HFFc6 (cell line): ENCODE data around the gene ACTN1. TPM values are rescaled to one million over a fixed set of nuclear protein-coding genes. Genes with fewer than 3 reads are reported as not detected.

Experiments used
- DNase-seq: peaks from one replicate; pipeline ENCODE4 v3.0.0-alpha.2; 2018
- H3K27ac Mint-ChIP-seq: 2 replicates; pipeline ENCODE4 v1.8.0; 2020; ENCODE audit warnings: mild to moderate bottlenecking, mixed read lengths
- H3K27me3 Mint-ChIP-seq: 2 replicates; pipeline ENCODE4 v1.8.0; 2021; ENCODE audit warnings: mild to moderate bottlenecking, moderate library complexity, mixed read lengths; ENCODE audit not compliant: insufficient read depth
- H3K36me3 Mint-ChIP-seq: 2 replicates; pipeline ENCODE4 v1.8.0; 2021; ENCODE audit warnings: low read depth, mixed read lengths
- H3K4me1 Mint-ChIP-seq: 2 replicates; pipeline ENCODE4 v1.8.0; 2020; ENCODE audit warnings: low read depth, mixed read lengths
- H3K4me3 Mint-ChIP-seq: 2 replicates; pipeline ENCODE4 v1.8.0; 2020; ENCODE audit warnings: mild to moderate bottlenecking, moderate library complexity, mixed read lengths
- H3K9me3 Mint-ChIP-seq: 2 replicates; pipeline ENCODE4 v1.8.0; 2020; ENCODE audit warnings: mild to moderate bottlenecking, mixed read lengths
- total RNA-seq, 6 experiments: library from RNA; stranded (reverse); fragmentation: NEBNext Ultra II Directional; extraction: Animal tissue kit (Norgen Biotek cat#: 25700); gene quantifications; 2 replicates in 1 of 6; 3 replicates in 5 of 6; pipeline ENCODE4 v1.2.3, GENCODE V29; 2021
- TF ChIP-seq, protein P1 (sequence below): fragments of 200-600 bp; sonication (generic); IDR thresholded peaks from 2 replicates; pipeline ENCODE4 v1.5.0; 2021; ENCODE audit warnings: antibody characterized with exemption, mild to moderate bottlenecking

ACTN1 gene
- total RNA-seq, 6 experiments from 2014 or later: 749 to 847 (median 825) TPM

DNA sequence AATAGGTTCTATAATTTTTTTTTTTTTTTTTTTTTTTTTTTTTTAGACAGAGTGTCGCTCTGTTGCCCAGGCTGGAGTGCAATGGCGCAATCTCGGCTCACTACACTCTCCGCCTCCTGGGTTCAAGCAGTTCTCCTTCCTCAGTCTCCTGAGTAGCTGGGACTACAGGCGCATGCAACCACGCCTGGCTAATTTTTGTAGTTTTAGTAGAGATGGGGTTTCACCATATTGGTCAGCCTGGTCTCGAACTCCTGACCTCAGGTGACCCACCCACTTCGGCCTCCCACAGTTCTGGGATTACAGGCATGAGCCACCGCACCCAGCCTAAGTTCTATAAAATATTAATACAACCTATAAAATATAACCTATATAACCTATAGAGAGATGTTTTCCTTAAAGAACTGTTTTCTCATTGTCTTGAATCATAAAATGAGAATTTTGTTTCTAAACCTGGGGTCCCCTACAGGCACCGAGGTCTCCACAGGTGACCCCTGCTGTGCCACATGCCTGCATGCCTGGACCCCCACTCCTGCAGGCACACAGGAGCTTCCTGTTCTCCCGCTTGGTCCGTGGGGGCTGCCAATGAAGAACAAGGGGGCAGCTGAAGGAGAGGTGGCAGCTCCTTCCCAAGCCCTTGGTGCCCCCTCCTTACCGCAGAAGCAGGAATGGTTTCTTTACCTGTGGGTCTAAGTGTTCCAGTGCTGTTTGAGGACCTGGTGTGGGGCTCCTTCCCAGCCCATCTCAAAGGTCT is 115.3 kb downstream of the ACTN1 start:
- H3K4me3 Mint-ChIP-seq: peak overlapping the region; percentile 36; the same call in 1 of the 2 replicates
- peaks cover 22% of the 10 kb centered on the region for H3K36me3 Mint-ChIP-seq
- peaks cover 5% of the 10 kb centered on the region; the same call in 1 of the 2 replicates for H3K4me1 Mint-ChIP-seq
- peak overlapping the region; percentile 33; the same call in 1 of the 2 replicates for H3K27ac Mint-ChIP-seq
- DNase-seq: no peak
- TF ChIP-seq, protein P1, sequence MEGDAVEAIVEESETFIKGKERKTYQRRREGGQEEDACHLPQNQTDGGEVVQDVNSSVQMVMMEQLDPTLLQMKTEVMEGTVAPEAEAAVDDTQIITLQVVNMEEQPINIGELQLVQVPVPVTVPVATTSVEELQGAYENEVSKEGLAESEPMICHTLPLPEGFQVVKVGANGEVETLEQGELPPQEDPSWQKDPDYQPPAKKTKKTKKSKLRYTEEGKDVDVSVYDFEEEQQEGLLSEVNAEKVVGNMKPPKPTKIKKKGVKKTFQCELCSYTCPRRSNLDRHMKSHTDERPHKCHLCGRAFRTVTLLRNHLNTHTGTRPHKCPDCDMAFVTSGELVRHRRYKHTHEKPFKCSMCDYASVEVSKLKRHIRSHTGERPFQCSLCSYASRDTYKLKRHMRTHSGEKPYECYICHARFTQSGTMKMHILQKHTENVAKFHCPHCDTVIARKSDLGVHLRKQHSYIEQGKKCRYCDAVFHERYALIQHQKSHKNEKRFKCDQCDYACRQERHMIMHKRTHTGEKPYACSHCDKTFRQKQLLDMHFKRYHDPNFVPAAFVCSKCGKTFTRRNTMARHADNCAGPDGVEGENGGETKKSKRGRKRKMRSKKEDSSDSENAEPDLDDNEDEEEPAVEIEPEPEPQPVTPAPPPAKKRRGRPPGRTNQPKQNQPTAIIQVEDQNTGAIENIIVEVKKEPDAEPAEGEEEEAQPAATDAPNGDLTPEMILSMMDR: no peak
- peaks cover 8% of the 10 kb centered on the region for H3K9me3 Mint-ChIP-seq
- H3K27me3 Mint-ChIP-seq: peaks cover 17% of the 10 kb centered on the region

DNA sequence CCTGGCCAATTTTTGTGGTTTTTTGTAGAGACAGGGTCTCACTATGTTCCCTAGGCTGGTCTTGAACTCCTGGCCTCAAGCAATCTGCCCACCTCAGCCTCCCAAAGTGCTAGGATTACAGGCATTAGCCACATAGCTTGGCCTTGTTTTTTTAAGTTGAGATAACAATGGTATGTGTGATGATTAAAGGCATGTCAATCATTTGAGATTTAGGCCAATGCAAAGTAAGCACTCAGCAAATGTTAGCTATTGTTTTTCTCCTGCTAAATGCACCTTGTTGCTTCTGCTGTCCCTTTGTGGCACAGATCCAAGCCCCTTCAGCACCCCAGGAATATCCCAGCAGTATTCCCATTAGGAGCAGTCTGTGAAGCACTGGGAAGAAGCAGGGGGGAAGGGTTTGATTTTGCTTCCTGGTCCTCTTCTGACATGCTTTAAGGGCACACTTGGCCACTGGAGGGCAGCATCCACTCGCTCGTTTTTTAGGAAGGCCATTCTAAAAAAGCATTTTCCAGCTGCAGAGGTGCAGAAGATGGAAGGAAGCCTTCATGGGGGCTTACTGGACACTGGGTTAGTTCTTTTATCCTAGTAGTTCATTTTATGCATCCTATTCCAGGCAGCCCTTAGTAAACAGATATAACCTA is 116.0 kb downstream of the ACTN1 start:
- H3K9me3 Mint-ChIP-seq: peaks cover 8% of the 10 kb centered on the region
- peak; percentile 74 for DNase-seq
- H3K27me3 Mint-ChIP-seq: peaks cover 18% of the 10 kb centered on the region
- peak overlapping the region; percentile 53; the same call in 1 of the 2 replicates for H3K27ac Mint-ChIP-seq
- H3K4me1 Mint-ChIP-seq: peaks cover 5% of the 10 kb centered on the region; the same call in 1 of the 2 replicates
- H3K36me3 Mint-ChIP-seq: peaks cover 18% of the 10 kb centered on the region
- H3K4me3 Mint-ChIP-seq: peak overlapping the region; percentile 23; the same call in 1 of the 2 replicates
- TF ChIP-seq, protein P1: peak; percentile 88

DNA sequence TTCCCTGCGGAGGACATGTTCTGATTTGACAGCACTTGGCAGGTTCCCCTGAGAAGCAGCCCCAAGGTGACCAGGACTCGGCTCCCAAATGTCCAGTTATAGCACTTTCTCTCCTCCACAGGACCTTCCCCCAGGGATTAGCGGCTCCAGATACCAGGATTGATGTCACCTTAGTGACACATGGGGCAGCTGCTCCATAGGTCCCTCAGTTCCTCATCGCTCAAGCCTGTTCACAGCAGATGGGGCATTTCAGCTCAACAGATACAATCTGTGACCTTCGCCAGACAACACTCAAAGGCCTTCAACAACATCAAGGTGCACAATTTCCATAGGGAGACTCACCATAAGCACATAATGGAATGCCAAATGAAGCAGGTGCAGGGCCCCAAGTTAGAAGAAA is 118.3 kb downstream of the ACTN1 start:
- peaks cover 14% of the 10 kb centered on the region for H3K27me3 Mint-ChIP-seq
- peak overlapping the region; percentile 11; the same call in 1 of the 2 replicates for H3K4me3 Mint-ChIP-seq
- DNase-seq: no peak
- TF ChIP-seq, protein P1: no peak
- peaks cover 5% of the 10 kb centered on the region; the same call in 1 of the 2 replicates for H3K4me1 Mint-ChIP-seq
- H3K9me3 Mint-ChIP-seq: peaks cover 5% of the 10 kb centered on the region
- no peak overlapping the region for H3K27ac Mint-ChIP-seq
- peaks cover 12% of the 10 kb centered on the region for H3K36me3 Mint-ChIP-seq

DNA sequence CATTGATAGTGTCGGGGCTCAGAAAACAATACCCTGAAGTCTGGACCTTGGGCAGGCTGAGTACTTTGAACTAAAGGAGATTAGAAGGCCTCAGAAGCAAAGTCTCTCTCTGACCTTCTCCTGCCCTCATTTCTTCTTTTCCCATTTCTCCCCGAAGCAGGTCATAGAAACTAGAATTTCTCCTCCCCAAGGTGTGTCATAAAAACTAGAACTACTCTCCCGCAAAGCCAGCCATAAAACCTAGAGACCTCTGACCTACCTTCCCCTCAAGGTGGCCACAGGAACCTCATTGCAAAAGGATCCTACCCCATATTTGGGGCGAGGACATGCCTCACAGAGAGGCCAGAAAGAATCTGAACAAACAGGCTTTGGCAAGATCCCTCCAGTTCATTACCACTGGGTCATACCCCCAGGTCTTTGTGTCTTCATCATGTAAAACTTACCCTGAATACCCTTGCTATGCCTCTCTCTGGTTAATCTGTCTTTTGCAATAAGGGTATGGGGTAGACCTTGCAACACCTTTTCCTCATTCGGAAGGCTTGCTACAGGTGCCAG is 121.5 kb downstream of the ACTN1 start:
- Mint-ChIP-seq H3K9me3 (no peaks in the 10 kb centered on the region; the same call in 1 of the 2 replicates), H3K27ac (no peak overlapping the region; the same call in 1 of the 2 replicates), H3K36me3 (peaks cover 16% of the 10 kb centered on the region), H3K27me3 (peaks cover 15% of the 10 kb centered on the region), H3K4me1 (no peaks in the 10 kb centered on the region), H3K4me3 (no peak overlapping the region; the same call in 1 of the 2 replicates)
- TF ChIP-seq, protein P1: no peak
- DNase-seq: no peak

DNA sequence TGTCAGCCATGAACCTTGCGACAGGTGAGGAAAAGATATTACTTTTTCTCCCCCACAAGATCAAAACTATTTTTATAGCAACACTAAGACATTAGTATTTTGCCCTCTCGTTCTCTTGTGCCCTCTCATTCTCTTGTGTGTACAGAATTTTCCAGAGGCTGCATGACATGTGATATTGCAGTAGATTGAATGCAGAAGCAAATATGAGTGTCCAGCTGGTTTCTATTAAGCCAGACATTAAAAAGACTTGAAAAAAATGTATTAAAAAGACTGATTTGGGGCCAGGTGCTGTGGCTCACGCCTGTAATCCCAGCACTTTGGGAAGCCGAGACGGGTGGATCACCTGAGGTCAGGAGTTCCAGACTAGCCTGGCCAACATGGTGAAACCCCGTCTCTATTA is 122.5 kb downstream of the ACTN1 start:
- TF ChIP-seq, protein P1: no peak
- no peak overlapping the region for H3K27ac Mint-ChIP-seq
- H3K4me1 Mint-ChIP-seq: no peaks in the 10 kb centered on the region
- peaks cover 15% of the 10 kb centered on the region for H3K27me3 Mint-ChIP-seq
- H3K4me3 Mint-ChIP-seq: no peak overlapping the region
- DNase-seq: no peak
- H3K9me3 Mint-ChIP-seq: no peaks in the 10 kb centered on the region; the same call in 1 of the 2 replicates
- peaks cover 13% of the 10 kb centered on the region for H3K36me3 Mint-ChIP-seq
